ENCODE measurements around the gene TMEM14C. TPM values are rescaled to one million over a fixed set of nuclear protein-coding genes. Genes with fewer than 3 reads are reported as not detected.

TMEM14C gene
- total RNA-seq, 1 experiment from 2014 or later = 84.7 TPM

DNA sequence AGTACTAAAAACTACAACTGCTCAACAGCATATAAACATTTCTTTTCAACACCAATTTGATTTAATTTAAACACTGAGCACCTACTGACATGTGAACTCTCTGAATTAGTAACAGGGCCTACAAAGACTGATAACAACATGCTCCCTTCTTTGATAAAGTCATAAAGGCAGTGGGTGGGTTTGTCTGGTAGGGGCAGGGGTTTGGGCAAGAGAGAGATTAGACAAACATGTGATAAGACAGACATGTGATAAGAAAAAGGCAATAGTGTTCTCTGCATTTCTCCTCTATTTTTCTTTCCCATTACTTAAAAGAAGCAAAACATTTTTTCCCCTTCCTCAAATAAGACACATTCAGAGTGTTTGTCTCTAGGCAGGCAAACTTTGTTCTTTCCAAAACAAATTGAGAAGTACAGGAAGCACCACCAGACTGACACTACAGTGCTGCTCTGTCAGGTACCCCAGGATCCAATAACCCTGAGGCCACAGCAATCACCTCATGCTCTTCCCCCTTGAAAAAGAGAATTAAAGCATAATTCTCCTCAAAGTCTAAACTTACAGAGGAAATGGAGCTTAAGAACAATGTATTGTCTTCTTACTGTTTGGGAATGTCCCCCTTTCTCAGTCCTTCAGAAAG is 40.4 kb upstream of the TMEM14C start:
- DNase-seq (ENCODE audit: low read depth, low spot score) (no peak), ATAC-seq (no peak)
- no peaks in the 10 kb centered on the region for H3K36me3 ChIP-seq (ENCODE audit: control insufficient read depth in 1 of 2, insufficient read depth in 2 of 2, low read length in 2 of 2)
- TF ChIP-seq CEBPB (IDR thresholded peaks at IDR 0.05; ENCODE audit: low read depth) = no peak
- no peak for TF ChIP-seq POLR2AphosphoS5 (IDR thresholded peaks at IDR 0.05; ENCODE audit: low read depth, low read length)
- TF ChIP-seq, protein P1, sequence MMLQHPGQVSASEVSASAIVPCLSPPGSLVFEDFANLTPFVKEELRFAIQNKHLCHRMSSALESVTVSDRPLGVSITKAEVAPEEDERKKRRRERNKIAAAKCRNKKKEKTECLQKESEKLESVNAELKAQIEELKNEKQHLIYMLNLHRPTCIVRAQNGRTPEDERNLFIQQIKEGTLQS (IDR thresholded peaks at IDR 0.05) = no peak
- TF ChIP-seq SIN3A (IDR thresholded peaks at IDR 0.05; ENCODE audit: low read depth) = no peak
- TF ChIP-seq, protein P2, sequence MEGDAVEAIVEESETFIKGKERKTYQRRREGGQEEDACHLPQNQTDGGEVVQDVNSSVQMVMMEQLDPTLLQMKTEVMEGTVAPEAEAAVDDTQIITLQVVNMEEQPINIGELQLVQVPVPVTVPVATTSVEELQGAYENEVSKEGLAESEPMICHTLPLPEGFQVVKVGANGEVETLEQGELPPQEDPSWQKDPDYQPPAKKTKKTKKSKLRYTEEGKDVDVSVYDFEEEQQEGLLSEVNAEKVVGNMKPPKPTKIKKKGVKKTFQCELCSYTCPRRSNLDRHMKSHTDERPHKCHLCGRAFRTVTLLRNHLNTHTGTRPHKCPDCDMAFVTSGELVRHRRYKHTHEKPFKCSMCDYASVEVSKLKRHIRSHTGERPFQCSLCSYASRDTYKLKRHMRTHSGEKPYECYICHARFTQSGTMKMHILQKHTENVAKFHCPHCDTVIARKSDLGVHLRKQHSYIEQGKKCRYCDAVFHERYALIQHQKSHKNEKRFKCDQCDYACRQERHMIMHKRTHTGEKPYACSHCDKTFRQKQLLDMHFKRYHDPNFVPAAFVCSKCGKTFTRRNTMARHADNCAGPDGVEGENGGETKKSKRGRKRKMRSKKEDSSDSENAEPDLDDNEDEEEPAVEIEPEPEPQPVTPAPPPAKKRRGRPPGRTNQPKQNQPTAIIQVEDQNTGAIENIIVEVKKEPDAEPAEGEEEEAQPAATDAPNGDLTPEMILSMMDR (IDR thresholded peaks at IDR 0.05 in 2 of 3, conservative IDR thresholded peaks at IDR 0.05 in 1 of 3; ENCODE audit: borderline replicate concordance in 1 of 3, insufficient read depth in 1 of 3, low read depth in 2 of 3, low read length in 2 of 3) = no peak
- TF ChIP-seq CBX3 (IDR thresholded peaks at IDR 0.05; ENCODE audit: low read depth) = no peak
- TF ChIP-seq, protein P3, sequence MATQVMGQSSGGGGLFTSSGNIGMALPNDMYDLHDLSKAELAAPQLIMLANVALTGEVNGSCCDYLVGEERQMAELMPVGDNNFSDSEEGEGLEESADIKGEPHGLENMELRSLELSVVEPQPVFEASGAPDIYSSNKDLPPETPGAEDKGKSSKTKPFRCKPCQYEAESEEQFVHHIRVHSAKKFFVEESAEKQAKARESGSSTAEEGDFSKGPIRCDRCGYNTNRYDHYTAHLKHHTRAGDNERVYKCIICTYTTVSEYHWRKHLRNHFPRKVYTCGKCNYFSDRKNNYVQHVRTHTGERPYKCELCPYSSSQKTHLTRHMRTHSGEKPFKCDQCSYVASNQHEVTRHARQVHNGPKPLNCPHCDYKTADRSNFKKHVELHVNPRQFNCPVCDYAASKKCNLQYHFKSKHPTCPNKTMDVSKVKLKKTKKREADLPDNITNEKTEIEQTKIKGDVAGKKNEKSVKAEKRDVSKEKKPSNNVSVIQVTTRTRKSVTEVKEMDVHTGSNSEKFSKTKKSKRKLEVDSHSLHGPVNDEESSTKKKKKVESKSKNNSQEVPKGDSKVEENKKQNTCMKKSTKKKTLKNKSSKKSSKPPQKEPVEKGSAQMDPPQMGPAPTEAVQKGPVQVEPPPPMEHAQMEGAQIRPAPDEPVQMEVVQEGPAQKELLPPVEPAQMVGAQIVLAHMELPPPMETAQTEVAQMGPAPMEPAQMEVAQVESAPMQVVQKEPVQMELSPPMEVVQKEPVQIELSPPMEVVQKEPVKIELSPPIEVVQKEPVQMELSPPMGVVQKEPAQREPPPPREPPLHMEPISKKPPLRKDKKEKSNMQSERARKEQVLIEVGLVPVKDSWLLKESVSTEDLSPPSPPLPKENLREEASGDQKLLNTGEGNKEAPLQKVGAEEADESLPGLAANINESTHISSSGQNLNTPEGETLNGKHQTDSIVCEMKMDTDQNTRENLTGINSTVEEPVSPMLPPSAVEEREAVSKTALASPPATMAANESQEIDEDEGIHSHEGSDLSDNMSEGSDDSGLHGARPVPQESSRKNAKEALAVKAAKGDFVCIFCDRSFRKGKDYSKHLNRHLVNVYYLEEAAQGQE (IDR thresholded peaks at IDR 0.05; ENCODE audit: low read depth) = no peak
- no peak for TF ChIP-seq RAD21 (IDR thresholded peaks at IDR 0.05; ENCODE audit: low read depth)
- TF ChIP-seq ZFX (IDR thresholded peaks at IDR 0.05) = no peak
- TF ChIP-seq, protein P4, sequence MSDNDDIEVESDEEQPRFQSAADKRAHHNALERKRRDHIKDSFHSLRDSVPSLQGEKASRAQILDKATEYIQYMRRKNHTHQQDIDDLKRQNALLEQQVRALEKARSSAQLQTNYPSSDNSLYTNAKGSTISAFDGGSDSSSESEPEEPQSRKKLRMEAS (IDR thresholded peaks at IDR 0.05) = no peak
- TF ChIP-seq SP1 (IDR thresholded peaks at IDR 0.05; ENCODE audit: low read depth) = no peak
- TF ChIP-seq EGR1 (IDR thresholded peaks at IDR 0.05; ENCODE audit: low read depth) = no peak
- TF ChIP-seq SRF (IDR thresholded peaks at IDR 0.05; ENCODE audit: low read depth) = no peak
- H4K20me1 ChIP-seq (ENCODE audit: insufficient read depth) = no peaks in the 10 kb centered on the region
- BruUV-seq (replicated peaks) = no TSS peak
- no peak overlapping the region for H3K9ac ChIP-seq (ENCODE audit: low read length)
- no peak overlapping the region for H3K27ac ChIP-seq (ENCODE audit: low read depth, low read length)
- H3K4me2 ChIP-seq (ENCODE audit: low read length) = no peak overlapping the region
- RAD21 ChIA-PET (ENCODE audit: low non-redundant PET in 1 of 2, low total read pairs in 2 of 2, uncharacterized antibody in 2 of 2, unreplicated experiment in 2 of 2) = no interaction called here
- no peaks in the 10 kb centered on the region for H3K79me2 ChIP-seq (ENCODE audit: insufficient read depth, low read length)
- no peaks in the 10 kb centered on the region for H3K9me3 ChIP-seq (ENCODE audit: control insufficient read depth in 1 of 2, insufficient read depth in 1 of 2, low read depth in 1 of 2, low read length in 2 of 2)
- intact Hi-C loops (cut with micrococcal nuclease) = no loop called here
- CTCF ChIA-PET = no interaction called here
- H2AFZ ChIP-seq (ENCODE audit: low read depth, low read length, poor library complexity, severe bottlenecking) = no peak overlapping the region
- H3K27me3 ChIP-seq (ENCODE audit: insufficient read depth, low read length) = no peaks in the 10 kb centered on the region
- H3K4me1 ChIP-seq (ENCODE audit: control insufficient read depth in 1 of 2, insufficient read depth in 2 of 2, low read length in 2 of 2) = no peaks in the 10 kb centered on the region
- H3K4me3 ChIP-seq (replicated peaks in 1 of 2; ENCODE audit: low read depth in 1 of 2, low read length in 2 of 2) = no peak overlapping the region
- POLR2A ChIA-PET = no interaction called here
- no peaks in the 10 kb centered on the region for H3K9me2 ChIP-seq (ENCODE audit: insufficient read depth)
